Skin of body (tissue), 2 donors: ENCODE results near the gene SFMBT2. TPM values are rescaled to one million over a fixed set of nuclear protein-coding genes. Genes with fewer than 3 reads are reported as not detected.

Experiments used
- DNase-seq: peaks from one replicate; lab custom pipeline; 2025; lab: John Stamatoyannopoulos, UW
- total RNA-seq: library from RNA; depleted of rRNA; stranded (reverse); fragments of >200 nt; gene quantifications from one replicate; pipeline ENCODE4 v1.2.3, GENCODE V29; 2014

Gene SFMBT2
- total RNA-seq, result 5.8 TPM

- peak; percentile 44 for DNase-seq
These were observed at the start of gene SFMBT2 for GRCh38 chr10:7410862-7411670. Gene SFMBT2, minus strand, starts transcription at chr10:7411034. Its CDS starts 29,136 bp downstream, at chr10:7381898.

- no peak for DNase-seq
These were observed 49.2 kb upstream of the SFMBT2 start for GRCh38 chr10:7460006-7460405.

- DNase-seq, result no peak
These were observed 47.7 kb upstream of the SFMBT2 start for GRCh38 chr10:7458556-7458955.

GRCh38 chr10:7457478-7458316 is 46.9 kb upstream of the SFMBT2 start:
- DNase-seq, result no peak

- DNase-seq, result no peak
These were observed 38.3 kb upstream of the SFMBT2 start for GRCh38 chr10:7449063-7449695.

GRCh38 chr10:7445474-7446185 is 34.8 kb upstream of the SFMBT2 start:
- no peak for DNase-seq

- DNase-seq, result no peak
These were observed 33.8 kb upstream of the SFMBT2 start for GRCh38 chr10:7444551-7445121.

GRCh38 chr10:7443036-7443435 is 32.2 kb upstream of the SFMBT2 start:
- no peak for DNase-seq

GRCh38 chr10:7441403-7442147 is 30.7 kb upstream of the SFMBT2 start:
- no peak for DNase-seq

- no peak for DNase-seq
These were observed 28.9 kb upstream of the SFMBT2 start for GRCh38 chr10:7439696-7440095.

GRCh38 chr10:7438196-7438986 is 27.6 kb upstream of the SFMBT2 start:
- peak; percentile 55 for DNase-seq

- no peak for DNase-seq
These were observed 25.8 kb upstream of the SFMBT2 start for GRCh38 chr10:7436490-7437100.

GRCh38 chr10:7435674-7436073 is 24.8 kb upstream of the SFMBT2 start:
- no peak for DNase-seq

GRCh38 chr10:7434378-7434777 is 23.5 kb upstream of the SFMBT2 start:
- DNase-seq, result no peak

GRCh38 chr10:7433861-7434260 is 23.0 kb upstream of the SFMBT2 start:
- no peak for DNase-seq

- no peak for DNase-seq
These were observed 22.3 kb upstream of the SFMBT2 start for GRCh38 chr10:7432884-7433726.

GRCh38 chr10:7428673-7429350 is 18.0 kb upstream of the SFMBT2 start:
- DNase-seq, result no peak

- DNase-seq, result no peak
These were observed 15.5 kb upstream of the SFMBT2 start for GRCh38 chr10:7426349-7426748.
